T-helper 22 cell (primary cell): Measurements from ENCODE around the gene ZNFX1.
"Not testable (repeated sequence)": the region's sequence is repeated elsewhere in the genome, so short reads cannot be mapped to it uniquely, and the experiment has no call there.

Experiments
- DNase-seq: peaks from one replicate; pipeline ENCODE4 v3.0.0-alpha.2; 2020; ENCODE audit warnings: low read depth

Gene ZNFX1

DNA sequence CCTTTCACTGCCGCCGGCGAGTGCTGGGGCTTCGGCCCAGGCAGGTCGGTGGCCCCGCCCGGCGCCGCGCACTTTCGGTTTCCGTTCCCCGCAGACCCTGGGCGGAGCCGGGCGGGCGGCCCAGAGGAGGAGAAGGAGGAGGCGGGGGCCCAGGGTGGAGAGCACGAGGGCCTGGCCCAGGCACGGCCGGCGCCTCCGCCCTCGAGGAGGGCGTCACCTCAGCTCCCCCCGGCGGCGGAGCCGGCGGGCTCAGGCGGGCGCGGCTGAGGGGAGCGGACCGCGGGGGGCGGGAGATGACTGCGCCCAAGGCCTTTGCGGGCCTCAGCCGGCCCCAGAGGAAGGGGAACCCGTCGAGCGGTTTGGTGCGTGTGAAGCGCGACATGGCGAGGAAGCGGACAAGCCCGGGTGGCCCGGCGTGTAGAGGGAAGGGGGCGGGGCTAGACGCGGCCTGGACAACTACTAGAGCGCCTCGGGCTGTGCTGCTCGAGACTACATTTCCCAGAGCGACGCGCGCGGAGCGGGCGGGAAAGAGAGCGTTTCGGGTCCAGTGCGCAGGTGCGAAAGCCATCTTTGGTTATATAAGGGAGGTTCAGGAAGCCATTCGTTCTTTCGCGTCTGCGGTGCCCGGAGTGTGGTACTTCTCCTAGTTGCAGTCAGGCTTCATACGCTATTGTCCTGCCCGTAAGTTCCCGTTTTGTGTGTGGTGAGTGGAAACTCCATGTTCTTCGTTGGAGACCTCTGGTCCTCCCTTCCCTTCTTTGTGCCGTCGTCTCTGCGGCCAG is at the start of gene ZNFX1:
TSS of gene ZNFX1 (minus strand) at position 22 of the 782 bp plus-strand sequence. CDS start 2,218 bp downstream, outside the sequence.
- peak; percentile 96 for DNase-seq

- no peak for DNase-seq
Measured at GRCh38 chr20:49326026-49326425, 48.2 kb upstream of the ZNFX1 start.

DNA sequence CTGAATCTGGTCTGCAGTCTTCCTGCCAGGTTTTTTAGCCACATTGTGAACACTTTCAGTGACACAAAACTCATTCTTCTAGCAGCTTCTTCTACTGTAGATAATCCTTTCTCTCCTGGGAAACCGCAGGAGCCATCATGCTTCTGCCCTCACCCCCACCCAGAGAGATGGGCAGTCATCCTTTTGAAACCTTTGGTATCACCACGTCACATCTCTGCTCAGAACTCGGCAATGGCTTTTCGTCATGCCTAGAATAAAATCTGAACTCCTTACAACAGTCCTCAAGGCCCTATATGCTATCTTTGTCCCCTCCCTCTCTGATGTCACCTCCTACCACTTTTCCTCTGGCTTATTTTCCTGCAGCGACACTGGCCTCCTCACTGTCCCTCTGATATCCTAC is 46.4 kb upstream of the ZNFX1 start:
- no peak for DNase-seq

GRCh38 chr20:49323622-49324238 is 45.9 kb upstream of the ZNFX1 start:
- no peak for DNase-seq

GRCh38 chr20:49320460-49320859 is 42.6 kb upstream of the ZNFX1 start:
- DNase-seq = no peak

- DNase-seq = no peak
Measured at GRCh38 chr20:49319208-49319809, 41.5 kb upstream of the ZNFX1 start.

- no peak for DNase-seq
Measured at GRCh38 chr20:49318430-49319207, 40.8 kb upstream of the ZNFX1 start.

GRCh38 chr20:49318091-49318429 is 40.2 kb upstream of the ZNFX1 start:
- no peak for DNase-seq

GRCh38 chr20:49316704-49317103 is 38.8 kb upstream of the ZNFX1 start:
- no peak for DNase-seq

DNA sequence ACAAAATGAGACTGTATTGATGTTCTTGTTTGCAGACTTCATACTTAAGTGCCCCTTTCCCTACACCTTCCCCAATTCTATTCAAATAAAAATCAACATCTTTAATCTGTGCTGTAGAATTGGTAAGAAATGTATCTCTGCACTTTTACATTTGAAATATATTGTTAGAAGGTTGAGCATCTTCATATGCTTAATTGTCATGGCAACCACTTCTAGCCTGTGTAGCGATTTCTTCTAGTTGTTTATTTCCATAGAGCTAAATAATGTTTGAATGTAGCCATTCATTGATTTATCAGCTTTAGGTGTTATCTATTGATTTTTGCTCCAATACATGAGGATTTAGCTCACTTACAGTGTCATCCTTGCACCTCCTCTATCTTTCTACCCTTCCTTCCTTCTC is 37.7 kb upstream of the ZNFX1 start:
- DNase-seq = no peak

DNA sequence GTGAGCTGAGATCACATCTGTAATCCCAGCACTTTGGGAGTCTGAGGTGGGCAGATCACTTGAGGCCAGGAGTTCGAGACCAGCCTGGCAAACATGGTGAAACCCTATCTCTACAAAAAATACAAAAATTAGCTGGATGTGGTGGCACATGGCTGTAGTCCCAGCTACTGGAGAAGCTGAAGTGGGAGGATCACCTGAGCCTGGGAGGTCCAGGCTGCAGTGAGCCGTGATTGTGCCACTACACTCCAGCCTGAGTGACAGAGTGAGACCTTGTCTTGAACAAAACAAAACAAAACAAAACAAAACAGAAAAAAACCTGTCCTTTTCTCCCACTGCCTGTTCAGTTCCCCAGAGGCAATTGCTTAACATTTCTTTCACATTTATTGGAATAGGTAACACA is 36.2 kb upstream of the ZNFX1 start:
- DNase-seq = not testable (repeated sequence)

- DNase-seq = no peak
Measured at GRCh38 chr20:49313283-49313682, 35.4 kb upstream of the ZNFX1 start.

GRCh38 chr20:49312661-49313060 is 34.8 kb upstream of the ZNFX1 start:
- no peak for DNase-seq

DNA sequence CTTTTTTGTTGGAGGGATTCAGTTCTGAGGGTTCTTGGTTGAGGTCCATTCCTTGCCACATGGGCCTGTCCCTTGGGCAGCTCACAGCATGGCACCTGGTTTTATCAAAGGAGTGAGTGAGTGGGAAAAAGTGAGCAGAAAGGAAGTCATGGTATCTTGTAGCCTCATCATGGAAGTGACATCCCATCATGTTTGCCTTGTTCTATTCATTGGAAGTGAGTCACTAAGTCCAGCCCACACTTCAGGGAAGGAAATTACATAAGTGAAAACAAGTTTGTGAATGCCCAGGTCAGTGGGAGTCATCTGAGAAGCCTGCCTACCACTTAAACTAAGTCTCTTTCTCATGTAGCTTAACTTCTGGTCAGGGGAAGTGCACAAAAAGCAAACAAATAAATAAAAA is 32.8 kb upstream of the ZNFX1 start:
- DNase-seq = no peak

DNA sequence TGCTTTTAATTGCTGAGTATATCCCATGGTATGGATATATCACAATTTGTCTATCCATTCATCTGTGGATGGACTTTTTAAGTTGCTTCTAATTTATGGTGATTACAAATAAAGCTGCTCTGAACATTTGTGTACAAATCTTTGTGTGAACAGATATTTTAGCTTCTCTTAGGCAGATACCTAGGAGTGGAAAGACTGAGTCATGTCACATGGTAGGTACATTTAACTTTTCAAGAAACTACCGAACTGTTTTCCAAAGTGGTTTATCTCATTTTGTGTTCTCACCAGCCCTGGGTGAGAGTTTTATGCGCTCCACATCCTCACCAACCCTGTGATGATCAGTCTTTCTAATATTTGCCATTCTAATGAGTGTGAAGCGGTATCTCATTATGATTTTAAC is 31.0 kb upstream of the ZNFX1 start:
- DNase-seq = no peak

DNA sequence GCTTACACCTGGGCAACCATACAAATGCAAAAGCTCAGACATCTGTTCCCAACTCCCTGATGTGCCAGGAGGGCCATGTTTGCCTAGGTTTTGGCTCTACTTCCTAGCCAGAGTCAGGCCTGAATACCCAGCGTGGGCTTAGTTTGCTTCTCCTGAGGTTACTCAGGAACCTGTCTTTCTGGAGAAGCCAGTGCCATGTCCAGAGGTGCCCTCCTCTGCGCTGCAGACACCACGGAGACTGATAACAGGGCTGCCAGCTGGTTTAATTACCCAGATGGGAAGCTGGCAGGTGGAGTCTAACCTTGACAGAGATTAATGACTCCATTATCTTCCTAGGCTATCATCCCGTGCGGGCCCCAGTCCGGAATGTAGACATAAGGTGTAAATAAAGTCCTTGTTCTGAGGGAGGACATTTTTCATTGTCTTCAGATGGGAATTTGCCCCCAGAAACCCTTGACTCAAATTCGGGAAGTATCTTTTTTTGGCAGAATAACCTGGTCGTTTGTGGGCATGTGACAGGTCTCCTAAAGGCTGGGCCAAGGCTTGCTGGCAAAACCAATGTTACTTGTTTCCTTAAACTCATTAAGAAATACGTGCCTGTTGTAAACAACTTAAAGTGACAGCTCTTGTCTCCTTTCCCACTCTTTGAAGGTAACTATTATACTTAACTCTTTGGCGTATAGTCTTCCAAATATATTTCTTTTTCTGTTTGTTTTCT is 29.2 kb upstream of the ZNFX1 start:
- no peak for DNase-seq

- DNase-seq = no peak
Measured at GRCh38 chr20:49303065-49303552, 25.3 kb upstream of the ZNFX1 start.

DNA sequence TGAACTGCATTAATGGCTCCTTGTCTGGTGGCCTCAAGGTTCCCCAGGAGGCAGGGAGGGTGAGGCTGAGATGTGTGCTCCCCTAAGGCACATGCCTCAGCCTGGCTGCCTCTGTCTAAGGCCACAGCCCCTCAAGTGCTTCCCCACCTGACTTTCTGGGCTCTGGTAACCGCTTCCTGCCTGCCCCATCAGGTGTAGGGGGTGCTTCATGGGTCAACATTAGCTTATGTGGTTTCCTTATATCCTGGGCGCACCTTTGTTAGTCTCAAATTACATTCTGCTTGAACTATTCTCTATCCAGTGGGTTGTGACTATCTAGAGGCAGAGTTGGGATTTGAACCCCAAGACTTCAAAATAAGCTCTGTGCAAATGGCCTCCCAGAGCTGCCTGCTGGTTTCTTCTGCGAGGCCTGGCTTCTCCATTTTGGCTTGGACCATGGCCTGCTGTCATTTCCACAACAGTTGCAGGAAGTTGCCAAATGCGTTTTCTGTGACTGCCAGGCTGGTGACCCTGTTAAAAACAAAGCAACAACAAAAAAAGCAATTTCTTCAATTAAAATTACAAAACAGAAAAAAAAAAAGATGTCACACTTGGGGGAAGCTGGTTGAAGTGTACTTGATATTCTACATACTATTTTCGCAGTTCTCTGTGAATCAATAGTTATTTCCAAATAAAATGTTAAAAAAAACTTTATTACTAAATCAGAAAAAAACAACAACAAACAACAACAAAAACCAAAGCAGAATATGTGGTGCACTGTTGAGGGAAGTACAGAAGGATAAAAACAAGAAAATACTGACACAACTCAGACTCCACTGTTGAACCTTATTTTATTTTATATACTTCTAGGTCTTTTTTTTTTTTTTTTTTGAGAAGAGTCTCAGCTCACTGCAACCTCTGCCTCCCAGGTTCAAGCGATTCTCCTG is 20.0 kb upstream of the ZNFX1 start:
- DNase-seq = no peak

- not testable (repeated sequence) for DNase-seq
Measured at GRCh38 chr20:49294002-49294654, 16.3 kb upstream of the ZNFX1 start.

DNA sequence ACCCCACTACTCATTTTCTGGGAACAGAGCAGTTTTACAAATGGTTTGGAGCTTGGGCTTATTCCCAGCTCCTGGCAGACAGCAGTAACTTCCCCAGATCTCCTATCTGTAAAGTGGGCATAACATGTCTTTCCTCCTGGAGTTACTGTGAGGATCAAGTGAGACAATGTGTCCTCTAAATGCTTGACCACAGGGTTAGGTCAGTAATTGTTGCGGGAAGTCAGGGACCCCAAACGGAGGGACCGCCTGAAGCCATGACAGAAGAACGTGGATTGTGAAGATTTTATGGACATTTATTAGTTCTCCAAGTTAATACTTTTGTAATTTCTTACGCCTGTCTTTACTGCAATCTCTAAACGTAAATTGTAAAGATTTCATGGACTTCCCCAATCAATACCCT is 15.3 kb upstream of the ZNFX1 start:
- DNase-seq = no peak
